IMR-90 (cell line): ENCODE data around the gene PPP1CA. TPM values are rescaled to one million over a fixed set of nuclear protein-coding genes. Genes with fewer than 3 reads are reported as not detected.

Source experiments
- CHD1 ChIP-seq: IDR thresholded peaks from 2 replicates; pipeline ENCODE4 v1.6.1; 2012; ENCODE audit warnings: low read depth, low read length, improper control_type of control experiment
- MAZ ChIP-seq: IDR thresholded peaks from 2 replicates; pipeline ENCODE4 v1.6.1; 2012; ENCODE audit warnings: low read depth, mild to moderate bottlenecking, low read length, improper control_type of control experiment, moderate library complexity, borderline replicate concordance
- RCOR1 ChIP-seq: IDR thresholded peaks from 2 replicates; pipeline ENCODE4 v1.6.1; 2012; ENCODE audit warnings: mild to moderate bottlenecking, low read length, improper control_type of control experiment; ENCODE audit not compliant: insufficient replicate concordance
- polyA plus RNA-seq, 3 experiments: library from polyadenylated mRNA; depleted of rRNA; stranded (reverse); fragments of >200 nt; gene quantifications; 2 replicates each; pipeline ENCODE4 v1.2.3, GENCODE V29; 2012; ENCODE audit warnings: low replicate concordance in 1 of 3
- total RNA-seq: library from RNA; depleted of rRNA; stranded (reverse); fragments of >200 nt; gene quantifications from 2 replicates; pipeline ENCODE4 v1.2.3, GENCODE V29; 2012

PPP1CA gene
- total and polyA plus RNA-seq, 2 of the 4 experiments (the other 2 are of a cell fraction), result 228 to 313 TPM

- TF ChIP-seq RCOR1, result no peak
- TF ChIP-seq CHD1, result no peak
- TF ChIP-seq MAZ, result no peak
Observed at GRCh38 chr11:67357831-67358670, 43.6 kb downstream of the PPP1CA start (continued).
